ENCODE measurements around the gene KCNJ10.

- TF ChIP-seq CTCF (IDR thresholded peaks at IDR 0.05; ENCODE audit: low read length) (no peak), EZH2 (IDR thresholded peaks at IDR 0.05; ENCODE audit: borderline replicate concordance, low read length) (no peak)
Observed at GRCh38 chr1:160053548-160054365, 16.2 kb downstream of the KCNJ10 start.
